ENCODE results near the gene DNAH17. TPM values are rescaled to one million over a fixed set of nuclear protein-coding genes. Genes with fewer than 3 reads are reported as not detected.

Gene DNAH17
- total RNA-seq, 1 donor, result not detected

DNA sequence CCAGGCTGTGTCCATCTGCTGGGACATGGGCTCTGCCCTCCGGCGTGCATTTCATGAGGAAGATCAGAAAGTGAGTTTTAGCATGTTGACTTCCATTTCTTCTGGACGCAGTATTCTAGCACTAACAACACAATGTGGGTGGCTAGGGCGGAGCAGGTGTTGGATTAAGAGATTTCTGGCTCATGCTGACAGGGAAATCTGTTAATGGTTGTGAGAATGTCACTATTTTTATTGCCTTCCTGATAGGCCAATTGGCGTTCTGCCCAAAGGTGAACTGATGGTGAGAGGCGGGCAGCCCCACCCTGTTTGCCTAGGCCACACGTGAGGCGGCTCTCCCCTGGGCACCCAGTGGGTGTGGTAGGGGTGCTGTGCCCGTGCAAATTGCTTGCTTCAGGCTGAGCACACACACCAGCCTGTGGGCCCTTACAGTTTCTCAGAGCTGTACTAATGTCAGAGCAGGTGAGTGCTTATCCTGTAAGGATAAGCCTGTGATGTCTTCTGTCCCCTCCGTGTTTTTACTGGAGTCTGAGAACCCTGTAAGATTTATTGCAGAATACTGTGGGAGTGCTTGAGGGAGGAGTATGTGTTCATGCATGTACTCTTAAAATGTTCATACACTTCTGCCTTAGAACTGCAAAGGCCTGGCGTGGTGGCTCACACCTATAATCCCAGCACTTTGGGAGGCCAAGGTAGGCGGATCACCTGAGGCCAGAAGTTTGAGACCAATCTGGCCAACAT is 167.8 kb downstream of the DNAH17 start:
- H3K4me3 ChIP-seq (ENCODE audit: low read depth, low read length), result no peak overlapping the region
- TF ChIP-seq, protein P1, sequence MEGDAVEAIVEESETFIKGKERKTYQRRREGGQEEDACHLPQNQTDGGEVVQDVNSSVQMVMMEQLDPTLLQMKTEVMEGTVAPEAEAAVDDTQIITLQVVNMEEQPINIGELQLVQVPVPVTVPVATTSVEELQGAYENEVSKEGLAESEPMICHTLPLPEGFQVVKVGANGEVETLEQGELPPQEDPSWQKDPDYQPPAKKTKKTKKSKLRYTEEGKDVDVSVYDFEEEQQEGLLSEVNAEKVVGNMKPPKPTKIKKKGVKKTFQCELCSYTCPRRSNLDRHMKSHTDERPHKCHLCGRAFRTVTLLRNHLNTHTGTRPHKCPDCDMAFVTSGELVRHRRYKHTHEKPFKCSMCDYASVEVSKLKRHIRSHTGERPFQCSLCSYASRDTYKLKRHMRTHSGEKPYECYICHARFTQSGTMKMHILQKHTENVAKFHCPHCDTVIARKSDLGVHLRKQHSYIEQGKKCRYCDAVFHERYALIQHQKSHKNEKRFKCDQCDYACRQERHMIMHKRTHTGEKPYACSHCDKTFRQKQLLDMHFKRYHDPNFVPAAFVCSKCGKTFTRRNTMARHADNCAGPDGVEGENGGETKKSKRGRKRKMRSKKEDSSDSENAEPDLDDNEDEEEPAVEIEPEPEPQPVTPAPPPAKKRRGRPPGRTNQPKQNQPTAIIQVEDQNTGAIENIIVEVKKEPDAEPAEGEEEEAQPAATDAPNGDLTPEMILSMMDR (IDR thresholded peaks at IDR 0.05; ENCODE audit: insufficient read depth, low read depth, low read length), result no peak
- no peak for DNase-seq (ENCODE audit: low read depth)

DNA sequence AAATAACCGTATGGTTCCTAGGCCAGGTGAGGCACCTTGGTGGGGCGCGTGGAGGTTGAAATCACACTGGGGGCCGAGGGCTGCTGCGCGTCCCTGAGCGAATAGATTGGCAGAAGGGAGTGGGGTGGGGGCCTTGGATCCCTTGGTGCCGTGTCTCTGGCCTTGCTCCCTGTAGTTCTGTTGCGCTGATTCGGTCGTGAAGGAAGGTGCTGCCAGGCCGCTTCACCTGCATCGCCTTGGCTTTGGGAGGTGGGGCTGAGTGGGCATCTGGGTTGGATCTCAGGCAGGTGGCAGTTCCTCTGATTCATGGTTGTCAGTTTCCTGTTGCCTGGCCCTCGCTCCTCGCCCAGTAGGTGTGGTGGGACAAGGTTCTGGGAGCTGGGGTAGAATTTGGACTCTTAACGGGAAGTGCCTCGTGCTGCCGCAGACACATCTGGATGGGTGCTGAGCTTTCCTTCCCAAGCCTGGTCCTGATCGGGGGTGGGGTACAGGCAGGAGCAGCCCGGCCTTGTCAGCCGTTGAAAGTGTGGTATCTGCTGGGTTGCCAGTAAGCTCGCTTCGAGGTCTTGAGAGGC is 168.6 kb downstream of the DNAH17 start:
- no peak overlapping the region for H3K4me3 ChIP-seq (ENCODE audit: low read depth, low read length)
- no peak for DNase-seq (ENCODE audit: low read depth)
- TF ChIP-seq, protein P1 (IDR thresholded peaks at IDR 0.05; ENCODE audit: insufficient read depth, low read depth, low read length), result no peak

DNA sequence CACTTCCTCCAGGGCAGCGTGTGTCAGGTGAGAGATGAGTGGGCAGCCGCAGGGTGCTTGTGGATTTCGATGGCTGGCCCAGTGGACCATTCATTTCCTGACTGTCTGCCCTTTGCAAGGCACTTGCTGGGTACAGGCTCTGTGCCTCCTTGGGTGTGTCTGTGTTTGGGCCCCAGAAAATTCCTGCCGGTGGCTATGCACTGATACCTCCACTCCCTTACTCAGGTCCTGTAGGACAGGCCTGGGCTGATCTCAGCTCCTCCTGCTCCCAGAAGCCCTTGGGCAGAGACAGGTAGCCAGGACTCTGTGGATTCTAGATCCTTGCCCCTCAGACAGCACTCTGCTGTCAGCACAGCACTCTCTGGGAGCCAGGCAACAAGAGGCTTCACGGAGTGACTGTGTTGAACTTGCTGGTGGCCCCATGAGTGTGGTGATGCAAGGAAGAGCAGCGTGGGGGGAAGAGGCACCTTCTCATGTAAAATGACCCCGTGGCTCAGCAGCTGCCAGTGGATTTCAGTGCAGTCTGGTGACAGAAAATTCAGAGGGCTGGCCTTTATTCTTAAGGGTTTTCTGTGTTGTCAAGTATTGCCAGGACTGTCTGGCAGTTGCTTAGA is 169.7 kb downstream of the DNAH17 start:
- DNase-seq (ENCODE audit: low read depth), result peak; percentile 40
- H3K4me3 ChIP-seq (ENCODE audit: low read depth, low read length), result no peak overlapping the region
- TF ChIP-seq, protein P1 (IDR thresholded peaks at IDR 0.05; ENCODE audit: insufficient read depth, low read depth, low read length), result no peak

DNA sequence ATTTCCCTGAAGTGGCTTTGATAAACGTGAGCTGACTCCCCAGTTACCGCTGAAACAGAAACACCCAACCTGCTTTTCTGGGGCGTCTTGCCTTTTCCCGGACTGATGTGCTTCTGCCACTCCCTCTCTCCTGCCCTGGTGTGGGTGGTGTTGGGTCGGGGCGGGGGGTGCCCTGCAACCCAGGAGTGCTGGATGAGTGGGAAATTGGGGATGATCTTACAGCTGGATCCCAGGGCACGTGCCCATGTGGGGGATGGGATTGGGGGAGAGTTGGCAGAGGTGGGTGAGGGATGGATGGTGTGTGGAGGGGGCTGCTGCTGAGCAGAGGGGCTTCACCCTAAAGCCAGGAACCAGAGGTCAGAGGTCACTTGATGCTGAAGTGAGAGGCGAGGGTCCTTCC is 170.3 kb downstream of the DNAH17 start:
- TF ChIP-seq, protein P1 (IDR thresholded peaks at IDR 0.05; ENCODE audit: insufficient read depth, low read depth, low read length), result no peak
- H3K4me3 ChIP-seq (ENCODE audit: low read depth, low read length), result no peak overlapping the region
- no peak for DNase-seq (ENCODE audit: low read depth)

DNA sequence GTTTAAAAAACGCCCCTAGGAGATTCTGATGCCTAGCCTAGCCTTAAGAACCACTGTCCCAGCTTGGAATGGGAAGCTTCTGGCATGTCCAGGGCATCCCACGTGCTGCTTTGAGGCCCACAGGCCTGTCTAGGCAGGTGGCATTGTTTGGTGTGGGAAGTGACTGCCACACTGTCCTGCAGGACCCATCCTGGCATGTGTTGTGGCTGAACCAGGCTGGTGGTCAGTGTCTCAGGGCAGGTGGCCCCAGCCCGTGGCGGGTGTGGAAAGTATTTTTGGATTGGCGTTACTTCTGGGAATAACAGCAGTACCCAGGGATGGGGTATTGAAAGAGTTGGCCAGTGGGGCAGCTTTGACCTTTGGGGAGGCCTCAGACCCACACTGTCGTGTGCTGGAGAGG is 170.8 kb downstream of the DNAH17 start:
- TF ChIP-seq, protein P1 (IDR thresholded peaks at IDR 0.05; ENCODE audit: insufficient read depth, low read depth, low read length), result no peak
- DNase-seq (ENCODE audit: low read depth), result no peak
- no peak overlapping the region for H3K4me3 ChIP-seq (ENCODE audit: low read depth, low read length)

DNA sequence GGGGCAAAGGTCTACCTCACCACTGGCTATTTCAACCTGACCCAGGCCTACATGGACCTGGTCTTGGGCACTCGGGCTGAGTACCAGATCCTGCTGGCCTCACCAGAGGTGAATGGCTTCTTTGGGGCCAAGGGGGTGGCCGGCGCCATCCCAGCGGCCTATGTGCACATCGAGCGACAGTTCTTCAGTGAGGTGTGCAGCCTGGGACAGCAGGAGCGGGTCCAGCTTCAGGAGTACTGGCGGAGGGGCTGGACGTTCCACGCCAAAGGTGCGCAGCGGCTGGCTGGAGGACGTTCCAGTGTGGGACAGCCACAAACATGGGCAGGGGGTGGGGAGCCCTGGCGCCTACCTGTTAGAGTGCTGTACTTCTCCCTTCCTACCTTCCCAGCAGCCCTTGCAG is 173.4 kb downstream of the DNAH17 start:
- H3K4me3 ChIP-seq (ENCODE audit: low read depth, low read length), result no peak overlapping the region
- no peak for DNase-seq (ENCODE audit: low read depth)
- TF ChIP-seq, protein P1 (IDR thresholded peaks at IDR 0.05; ENCODE audit: insufficient read depth, low read depth, low read length), result no peak

Measured in fibroblast of villous mesenchyme (primary cell).